AG04450 (cell line): ENCODE results near the gene DUSP5. TPM values are rescaled to one million over a fixed set of nuclear protein-coding genes. Genes with fewer than 3 reads are reported as not detected.

Source experiments
- CTCF ChIA-PET: fragments of 300-600, 350-600 bp; formaldehyde crosslinking; extraction: SDS; loops from one replicate; lab custom pipeline; 2022; ENCODE audit warnings: antibody characterized with exemption, inconsistent platforms; lab: Charles Lee
- POLR2A ChIA-PET: fragments of 350-600 bp; formaldehyde crosslinking; extraction: SDS; loops from one replicate; lab custom pipeline; 2021; ENCODE audit warnings: antibody characterized with exemption, inconsistent platforms; lab: Yijun Ruan, JAX
- DNase-seq: peaks from one replicate; pipeline ENCODE4 v3.0.0-alpha.2; 2011; ENCODE audit warnings: low read depth, low spot score
- H3K27ac ChIP-seq: one replicate; pipeline ENCODE4 v1.5.1; 2012; ENCODE audit warnings: low read depth, low read length, control low read depth
- H3K27me3 ChIP-seq: one replicate; pipeline ENCODE4 v1.6.0; 2012; ENCODE audit warnings: low read length; ENCODE audit not compliant: control insufficient read depth, insufficient read depth
- H3K4me3 ChIP-seq: 2 replicates; pipeline ENCODE4 v1.5.1; 2011; ENCODE audit warnings: mild to moderate bottlenecking, low read depth, low read length, control low read depth
- H3K9me3 ChIP-seq: 2 replicates; pipeline ENCODE4 v1.5.1; 2012; ENCODE audit warnings: low read length; ENCODE audit not compliant: control insufficient read depth, insufficient read depth
- CTCF ChIP-seq: IDR thresholded peaks from 2 replicates; pipeline ENCODE4 v1.5.1; 2011; ENCODE audit warnings: low read depth, low read length, control low read depth, inconsistent platforms
- polyA plus RNA-seq: library from polyadenylated mRNA; depleted of rRNA; stranded (reverse); fragments of >200 nt; gene quantifications from 2 replicates; pipeline ENCODE4 v1.2.3, GENCODE V29; 2011

The DUSP5 gene
- polyA plus RNA-seq, 1 experiment = 35.7 TPM

DNA sequence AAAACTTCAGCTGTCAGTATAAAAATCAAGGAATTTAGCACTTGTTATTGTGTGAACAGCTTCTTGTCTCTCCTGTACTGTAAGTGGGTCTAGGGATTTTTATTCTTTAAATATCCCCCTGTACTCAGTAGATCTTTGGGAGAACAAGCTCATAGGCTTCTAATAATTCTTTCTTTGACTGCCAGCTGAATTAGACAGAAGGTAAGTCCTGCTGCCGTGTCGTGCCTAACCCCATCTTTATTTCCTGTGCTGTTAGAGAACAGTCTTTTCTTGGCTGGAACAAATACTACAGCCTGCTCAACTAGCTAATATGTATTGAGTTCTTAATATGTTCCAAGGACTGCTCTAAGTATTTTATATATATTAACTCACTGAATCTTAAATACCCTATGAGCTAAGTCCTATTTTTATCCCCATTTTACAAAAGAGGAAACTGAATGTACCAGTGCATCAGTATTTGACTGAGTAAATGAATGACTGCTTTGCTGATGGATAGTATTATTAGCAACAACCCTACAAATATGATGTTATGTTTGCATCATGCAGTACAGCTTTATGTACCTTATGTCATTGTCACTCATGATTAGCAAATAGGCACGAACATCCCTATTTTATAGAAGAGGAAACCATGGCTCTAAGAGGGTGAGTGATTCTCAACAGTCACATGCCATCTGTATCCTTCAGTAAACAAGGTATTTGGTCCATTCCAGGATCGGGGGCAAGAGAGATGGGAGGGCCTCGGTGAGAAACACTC lies 5.5 kb upstream of the DUSP5 start:
- Histone ChIP-seq H3K9me3 (no peaks in the 10 kb centered on the region; the same call in 1 of the 2 replicates), H3K4me3 (no peak overlapping the region), H3K27me3 (no peaks in the 10 kb centered on the region), H3K27ac (no peak overlapping the region)
- POLR2A ChIA-PET = no interaction called here
- CTCF ChIA-PET = no interaction called here
- no peak for TF ChIP-seq CTCF
- no peak for DNase-seq

- H3K27ac ChIP-seq = no peak overlapping the region
- peaks cover 4% of the 10 kb centered on the region; the same call in 1 of the 2 replicates for H3K9me3 ChIP-seq
- no peak overlapping the region for H3K4me3 ChIP-seq
- H3K27me3 ChIP-seq = no peaks in the 10 kb centered on the region
- POLR2A ChIA-PET = no interaction called here
- TF ChIP-seq CTCF = no peak
- no peak for DNase-seq
- CTCF ChIA-PET = no interaction called here
These were observed 3.8 kb upstream of the DUSP5 start for GRCh38 chr10:110493832-110494426.

DNA sequence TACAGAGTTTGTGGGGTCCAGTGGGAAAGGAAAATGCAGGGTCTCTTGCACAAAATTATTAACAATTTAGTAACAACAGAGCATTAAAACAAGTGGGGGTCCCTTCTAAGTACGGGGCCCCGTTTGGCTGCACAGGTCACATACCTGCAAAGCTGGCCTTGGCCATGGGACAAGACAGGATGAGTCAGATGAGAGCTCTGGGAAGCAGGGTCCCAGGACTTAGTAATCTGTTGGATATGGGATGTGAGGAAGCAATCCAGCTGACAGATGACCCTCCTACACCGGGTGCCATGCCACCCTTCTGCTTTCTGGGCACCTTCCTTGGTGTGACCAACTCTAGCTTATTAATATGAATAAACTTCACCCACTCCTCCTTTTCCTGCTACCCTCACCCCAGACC lies 3.2 kb upstream of the DUSP5 start:
- H3K27ac ChIP-seq = no peak overlapping the region
- TF ChIP-seq CTCF = no peak
- peaks cover 4% of the 10 kb centered on the region; the same call in 1 of the 2 replicates for H3K9me3 ChIP-seq
- no peak for DNase-seq
- CTCF ChIA-PET = no interaction called here
- POLR2A ChIA-PET = no interaction called here
- no peaks in the 10 kb centered on the region for H3K27me3 ChIP-seq
- no peak overlapping the region for H3K4me3 ChIP-seq

DNA sequence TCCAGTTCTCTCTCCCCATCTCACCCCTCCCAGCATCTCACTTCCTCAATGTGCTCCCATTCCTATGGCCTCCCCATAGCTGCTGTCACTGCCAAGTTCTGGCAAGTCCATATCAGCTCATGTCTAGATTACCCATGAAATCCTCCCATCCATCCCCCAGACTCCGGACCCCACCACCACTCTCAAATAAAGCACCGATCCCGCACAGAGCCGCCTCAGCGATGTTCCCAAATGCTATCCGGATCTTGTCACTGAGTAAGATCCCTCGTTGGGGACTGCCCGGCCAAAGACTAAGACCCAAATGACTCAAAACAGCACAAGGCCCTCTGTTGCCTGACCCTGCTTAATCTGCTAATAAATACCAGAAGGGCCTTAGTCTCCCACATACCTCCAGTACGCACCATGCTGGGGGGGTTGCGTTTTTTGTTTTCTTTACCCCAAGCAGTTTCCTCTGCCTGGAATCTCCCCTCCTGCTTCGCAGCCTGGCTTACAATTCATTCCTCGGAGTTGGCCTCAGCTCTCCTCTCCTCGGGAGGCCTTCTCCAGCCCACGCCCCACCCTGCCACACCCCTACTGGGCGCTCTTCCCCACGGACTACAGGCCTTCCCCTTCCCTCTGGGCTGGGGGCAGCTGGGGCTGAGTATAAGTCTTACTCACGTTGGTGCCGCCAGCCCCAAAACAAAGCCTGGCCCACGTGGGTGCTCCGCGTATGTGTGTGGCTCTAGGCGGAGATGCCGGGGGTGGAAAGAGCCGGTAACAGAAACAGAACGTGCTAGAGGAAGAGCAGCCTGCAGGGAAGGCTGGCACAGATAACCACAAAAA lies 1.8 kb upstream of the DUSP5 start:
- ChIA-PET POLR2A (interaction anchor here (1.0 to 2.0 kb wide), 8 partner anchors 9 to 143 kb away, joined by 3 to 7 read pairs (median 3); no protein-coding TSS in a partner anchor), CTCF (interaction anchor here (1.2 kb wide), 1 partner anchor 143 kb away, joined by 4 read pairs; no protein-coding TSS in a partner anchor)

More for the DNA sequence above, 1.8 kb upstream of the DUSP5 start:
- Histone ChIP-seq H3K27ac (peak overlapping the region; percentile 87), H3K27me3 (no peaks in the 10 kb centered on the region), H3K9me3 (peaks cover 4% of the 10 kb centered on the region; the same call in 1 of the 2 replicates), H3K4me3 (peak overlapping the region; percentile 81)
- no peak for TF ChIP-seq CTCF
- DNase-seq = peak; percentile 59
